Upper lobe of left lung (tissue), 6 donors: ENCODE data around the gene NKAIN4. TPM values are rescaled to one million over a fixed set of nuclear protein-coding genes. Genes with fewer than 3 reads are reported as not detected.

Experiments used
- ATAC-seq, 2 donors: fragments of 200-7000 bp; cut with Tn5 transposase; one replicate each; pipeline ENCODE4 v1.9.1; 2022; ENCODE audit warnings: mild to moderate bottlenecking in 2 of 2, moderate library complexity in 2 of 2; ENCODE audit not compliant: low FRiP score in 2 of 2
- DNase-seq, 2 donors: peaks; one replicate each; pipeline ENCODE4 v3.0.0-alpha.2; 2019 to 2020
- H3K27ac ChIP-seq, 4 donors: fragments of 200-600 bp; sonication (generic); one replicate each; pipeline ENCODE4 v1.5.1; 2016 to 2019
- H3K27me3 ChIP-seq, 4 donors: fragments of 200-600 bp; sonication (generic); one replicate each; pipeline ENCODE4 v1.5.1; 2017 to 2019
- H3K36me3 ChIP-seq, 4 donors: fragments of 200-600 bp; sonication (generic); one replicate each; pipeline ENCODE4 v1.5.1; 2016 to 2019
- H3K4me1 ChIP-seq, 4 donors: fragments of 200-600 bp; sonication (generic); one replicate each; pipeline ENCODE4 v1.5.1; 2018 to 2019
- H3K4me3 ChIP-seq, 4 donors: fragments of 200-600 bp; sonication (generic); one replicate each; pipeline ENCODE4 v1.5.1; 2017 to 2019; ENCODE audit warnings: mild to moderate bottlenecking in 2 of 4, moderate library complexity in 1 of 4
- H3K9me3 ChIP-seq, 4 donors: fragments of 200-600 bp; sonication (generic); one replicate each; pipeline ENCODE4 v1.5.1; 2018 to 2019
- EP300 ChIP-seq, 4 donors: sonication (generic); formaldehyde crosslinking; IDR thresholded peaks; one replicate each; pipeline ENCODE4 v1.5.1; 2017; ENCODE audit warnings: antibody characterized with exemption in 4 of 4, control low read depth in 2 of 4
- POLR2A ChIP-seq, 4 donors: fragments of 450-650 bp; IDR thresholded peaks; one replicate each; pipeline ENCODE4 v1.5.1; 2016 to 2017; ENCODE audit warnings: antibody characterized with exemption in 4 of 4, mild to moderate bottlenecking in 2 of 4
- POLR2AphosphoS5 ChIP-seq, 2 donors: sonication (generic); formaldehyde crosslinking; IDR thresholded peaks; one replicate each; pipeline ENCODE4 v1.5.1; 2017; ENCODE audit warnings: antibody characterized with exemption in 2 of 2
- WGBS, 2 donors: methylation state at CpG; one replicate each; pipeline ENCODE4 v1.1.5; 2017 to 2018; 5-methylcytosine and 5-hydroxymethylcytosine counted together
- total RNA-seq, 6 donors: library from RNA; depleted of rRNA in 4 of 6; stranded (reverse); fragments of >200 nt in 4 of 6; gene quantifications; one replicate each; pipeline versions ENCODE4 v1.1.0 to v1.2.1, GENCODE V29; 2016 to 2021
- TF ChIP-seq, protein P1 (sequence below), 6 experiments: fragments of 450-650 bp in 4 of 6; fragments of 200-600 bp in 2 of 6; sonication (generic) in 2 of 6; IDR thresholded peaks; one replicate each; pipeline ENCODE4 v1.5.1; 2016 to 2019; ENCODE audit warnings: antibody characterized with exemption in 6 of 6
- donor health status: DM: no; HTN: no; CAD: no; lungs with moderate emphysema.
- donor health status: DM: no; HTN: yes; CAD: no; lungs with severe emphysema.

NKAIN4 gene
- total RNA-seq, 6 donors from 2014 or later = 0.17 TPM; not detected in 5

DNA sequence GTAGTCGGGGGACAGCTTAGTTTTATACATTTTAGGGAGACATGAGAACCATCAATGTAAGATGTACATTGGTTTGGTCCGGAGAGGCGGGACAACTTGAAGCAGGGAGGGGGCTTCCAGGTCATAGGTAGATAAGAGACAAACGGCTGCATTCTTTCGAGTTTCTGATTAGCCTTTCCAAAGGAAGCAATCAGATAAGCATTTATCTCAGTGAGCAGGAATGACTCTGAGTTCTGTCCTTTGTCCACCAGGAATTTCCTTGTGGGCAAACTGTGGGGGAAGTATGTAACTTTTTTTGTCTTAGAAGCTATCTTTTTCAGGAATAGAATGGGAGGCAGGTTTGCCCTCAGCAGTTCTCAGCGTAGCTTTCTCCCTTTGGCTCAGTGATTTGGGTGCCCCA lies 39.7 kb downstream of the NKAIN4 start:
- peak overlapping the region in 2 of 4 donors; percentile 88 to 89 for H3K27ac ChIP-seq
- H3K4me1 ChIP-seq = peaks cover 29 to 50% (median 39%) of the 10 kb centered on the region in 4 donors
- peak overlapping the region in 2 of 4 donors; percentile 98 to 100 for H3K4me3 ChIP-seq
- 64 to 65% methylated on average over 6 of the region's 6 CpGs for WGBS, 2 donors
- no peak for TF ChIP-seq POLR2AphosphoS5 (IDR thresholded peaks at IDR 0.05)
- no peak for TF ChIP-seq POLR2A (IDR thresholded peaks at IDR 0.05)
- TF ChIP-seq EP300 (IDR thresholded peaks at IDR 0.05) = no peak
- TF ChIP-seq, protein P1, sequence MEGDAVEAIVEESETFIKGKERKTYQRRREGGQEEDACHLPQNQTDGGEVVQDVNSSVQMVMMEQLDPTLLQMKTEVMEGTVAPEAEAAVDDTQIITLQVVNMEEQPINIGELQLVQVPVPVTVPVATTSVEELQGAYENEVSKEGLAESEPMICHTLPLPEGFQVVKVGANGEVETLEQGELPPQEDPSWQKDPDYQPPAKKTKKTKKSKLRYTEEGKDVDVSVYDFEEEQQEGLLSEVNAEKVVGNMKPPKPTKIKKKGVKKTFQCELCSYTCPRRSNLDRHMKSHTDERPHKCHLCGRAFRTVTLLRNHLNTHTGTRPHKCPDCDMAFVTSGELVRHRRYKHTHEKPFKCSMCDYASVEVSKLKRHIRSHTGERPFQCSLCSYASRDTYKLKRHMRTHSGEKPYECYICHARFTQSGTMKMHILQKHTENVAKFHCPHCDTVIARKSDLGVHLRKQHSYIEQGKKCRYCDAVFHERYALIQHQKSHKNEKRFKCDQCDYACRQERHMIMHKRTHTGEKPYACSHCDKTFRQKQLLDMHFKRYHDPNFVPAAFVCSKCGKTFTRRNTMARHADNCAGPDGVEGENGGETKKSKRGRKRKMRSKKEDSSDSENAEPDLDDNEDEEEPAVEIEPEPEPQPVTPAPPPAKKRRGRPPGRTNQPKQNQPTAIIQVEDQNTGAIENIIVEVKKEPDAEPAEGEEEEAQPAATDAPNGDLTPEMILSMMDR (IDR thresholded peaks at IDR 0.05) = no peak
- ATAC-seq (no peak), DNase-seq (no peak)
- H3K9me3 ChIP-seq = no peaks in the 10 kb centered on the region
- H3K36me3 ChIP-seq = peaks cover 4 to 49% (median 30%) of the 10 kb centered on the region in 4 donors
- no peaks in the 10 kb centered on the region for H3K27me3 ChIP-seq

GRCh38 chr20:63212792-63213191 lies 41.5 kb downstream of the NKAIN4 start:
- no peak for ATAC-seq
- H3K27ac ChIP-seq = no peak overlapping the region
- H3K36me3 ChIP-seq = peaks cover 4 to 64% (median 43%) of the 10 kb centered on the region in 4 donors
- TF ChIP-seq POLR2AphosphoS5 (IDR thresholded peaks at IDR 0.05) (no peak), POLR2A (IDR thresholded peaks at IDR 0.05) (no peak), EP300 (IDR thresholded peaks at IDR 0.05) (no peak)
- TF ChIP-seq, protein P1 (IDR thresholded peaks at IDR 0.05) = no peak
- H3K9me3 ChIP-seq = no peaks in the 10 kb centered on the region
- DNase-seq = no peak
- 93 to 94% methylated on average over 5 of the region's 5 CpGs for WGBS, 2 donors
- H3K4me3 ChIP-seq = no peak overlapping the region
- H3K4me1 ChIP-seq = peaks cover 29 to 50% (median 39%) of the 10 kb centered on the region in 4 donors
- no peaks in the 10 kb centered on the region for H3K27me3 ChIP-seq

- Histone ChIP-seq H3K4me3 (no peak overlapping the region), H3K27me3 (no peaks in the 10 kb centered on the region), H3K4me1 (peaks cover 29 to 50% (median 39%) of the 10 kb centered on the region in 4 donors), H3K36me3 (peaks cover 4 to 69% (median 47%) of the 10 kb centered on the region in 4 donors), H3K27ac (no peak overlapping the region), H3K9me3 (no peaks in the 10 kb centered on the region)
- ATAC-seq = no peak
- TF ChIP-seq EP300 (IDR thresholded peaks at IDR 0.05) = no peak
- no peak for TF ChIP-seq POLR2A (IDR thresholded peaks at IDR 0.05)
- no peak for DNase-seq
- WGBS, 2 donors = 79 to 89% methylated on average over 5 of the region's 5 CpGs
These were observed 41.9 kb downstream of the NKAIN4 start for GRCh38 chr20:63212393-63212730.

DNA sequence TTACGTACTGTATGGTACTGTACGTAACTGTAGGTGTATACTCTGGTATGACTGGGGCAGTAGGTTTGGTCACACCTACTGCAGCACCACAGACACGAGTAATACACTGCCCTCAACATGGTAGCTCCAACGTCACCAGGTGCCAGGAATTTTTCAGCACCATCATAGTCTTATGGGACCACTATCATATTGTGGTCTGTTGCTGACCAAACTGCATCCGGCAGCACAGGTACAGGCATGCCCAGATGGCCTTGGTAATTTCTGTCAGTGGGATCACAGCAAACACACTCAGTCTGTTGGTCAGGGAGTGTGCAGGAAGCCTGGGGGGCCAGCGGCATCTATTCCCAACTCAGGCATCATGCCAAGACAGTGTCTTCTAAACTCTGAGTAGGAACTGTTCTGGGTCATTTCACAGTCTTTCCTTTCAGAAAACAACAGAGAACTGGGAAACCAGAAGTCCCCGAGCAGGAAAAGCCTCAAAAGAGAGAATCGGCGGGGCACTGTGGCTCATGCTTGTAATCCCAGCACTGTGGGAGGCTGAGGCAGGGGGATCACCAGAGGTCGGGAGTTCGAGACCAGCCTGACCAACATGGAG lies 44.2 kb downstream of the NKAIN4 start:
- Histone ChIP-seq H3K4me1 (peaks cover 21 to 42% (median 34%) of the 10 kb centered on the region in 4 donors), H3K27me3 (no peaks in the 10 kb centered on the region), H3K9me3 (no peaks in the 10 kb centered on the region), H3K36me3 (peaks cover 9 to 91% (median 64%) of the 10 kb centered on the region in 4 donors), H3K4me3 (no peak overlapping the region), H3K27ac (no peak overlapping the region)
- ATAC-seq (no peak), DNase-seq (no peak)
- 82% methylated on average over 11 of the region's 11 CpGs for WGBS, 2 donors
- TF ChIP-seq EP300 (IDR thresholded peaks at IDR 0.05) (no peak), POLR2AphosphoS5 (IDR thresholded peaks at IDR 0.05) (no peak), POLR2A (IDR thresholded peaks at IDR 0.05) (no peak)
- TF ChIP-seq, protein P1 (IDR thresholded peaks at IDR 0.05) = no peak

GRCh38 chr20:63208346-63208909 lies 45.8 kb downstream of the NKAIN4 start:
- Histone ChIP-seq H3K4me1 (peaks cover 10 to 28% (median 22%) of the 10 kb centered on the region in 4 donors), H3K27ac (no peak overlapping the region), H3K36me3 (peaks cover 10 to 98% (median 79%) of the 10 kb centered on the region in 4 donors), H3K4me3 (no peak overlapping the region), H3K27me3 (no peaks in the 10 kb centered on the region), H3K9me3 (no peaks in the 10 kb centered on the region)
- WGBS, 2 donors = 74 to 84% methylated on average over 4 to 6 of the region's 6 CpGs
- DNase-seq = no peak
- TF ChIP-seq EP300 (IDR thresholded peaks at IDR 0.05) (no peak), POLR2AphosphoS5 (IDR thresholded peaks at IDR 0.05) (no peak), POLR2A (IDR thresholded peaks at IDR 0.05) (no peak)
- TF ChIP-seq, protein P1 (IDR thresholded peaks at IDR 0.05) = no peak
- ATAC-seq = no peak
